ENCODE results near the gene RTP3. TPM values are rescaled to one million over a fixed set of nuclear protein-coding genes. Genes with fewer than 3 reads are reported as not detected.

The RTP3 gene
- total RNA-seq, 1 donor from 2014 or later: not detected

- intact Hi-C loops (cut with DNase I): no loop called here
- TF ChIP-seq CTCF (IDR thresholded peaks at IDR 0.05): no peak
- no peaks in the 10 kb centered on the region for H3K36me3 ChIP-seq
- H3K27ac ChIP-seq: no peak overlapping the region
- no peak for ATAC-seq
- no peak for DNase-seq
- no peaks in the 10 kb centered on the region for H3K9me3 ChIP-seq
- no peaks in the 10 kb centered on the region for H3K27me3 ChIP-seq (ENCODE audit: low read depth)
- no peaks in the 10 kb centered on the region for H3K4me1 ChIP-seq
- H3K4me3 ChIP-seq: no peak overlapping the region
These were observed 8.8 kb downstream of the RTP3 start for GRCh38 chr3:46506526-46506925.

DNA sequence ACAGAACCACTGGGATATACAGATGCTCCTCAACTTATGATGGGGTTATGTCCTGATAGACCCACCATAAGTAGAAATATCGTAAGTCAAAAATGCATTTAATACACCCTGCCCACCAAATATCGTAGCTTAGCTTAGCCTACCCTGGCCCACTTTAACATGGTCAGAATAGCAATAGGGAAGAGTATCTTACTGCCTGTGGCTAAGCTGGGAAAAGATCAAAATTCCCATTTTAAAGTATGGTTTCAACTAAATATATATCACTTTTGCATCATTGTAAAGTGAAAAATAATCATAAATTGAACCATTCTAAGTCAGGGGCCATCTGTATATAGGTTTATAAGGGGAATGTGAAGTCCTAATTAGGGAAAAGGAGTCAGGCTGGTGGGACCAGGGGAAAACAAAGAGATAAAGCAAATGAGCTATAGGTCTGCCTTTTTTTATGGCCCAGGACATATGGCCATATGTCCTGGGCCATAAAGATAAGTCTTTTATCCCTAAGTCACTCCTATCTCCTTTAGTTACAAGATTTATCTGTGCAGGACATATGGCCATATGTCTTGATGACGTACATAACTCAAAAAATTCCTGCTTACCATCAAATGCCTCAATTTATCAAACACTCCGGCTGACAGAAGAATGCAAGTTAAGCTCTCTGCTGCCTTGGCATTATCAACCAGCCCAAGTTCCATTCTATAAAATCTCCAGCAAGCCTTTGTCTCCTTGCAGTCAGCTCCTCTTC is 11.2 kb downstream of the RTP3 start:
- DNase-seq (no peak), ATAC-seq (no peak)
- no peaks in the 10 kb centered on the region for H3K4me1 ChIP-seq
- no peak for TF ChIP-seq CTCF (IDR thresholded peaks at IDR 0.05)
- no peaks in the 10 kb centered on the region for H3K36me3 ChIP-seq
- H3K9me3 ChIP-seq: no peaks in the 10 kb centered on the region
- H3K27ac ChIP-seq: no peak overlapping the region
- intact Hi-C loops (cut with DNase I): no loop called here
- no peak overlapping the region for H3K4me3 ChIP-seq
- no peaks in the 10 kb centered on the region for H3K27me3 ChIP-seq (ENCODE audit: low read depth)

DNA sequence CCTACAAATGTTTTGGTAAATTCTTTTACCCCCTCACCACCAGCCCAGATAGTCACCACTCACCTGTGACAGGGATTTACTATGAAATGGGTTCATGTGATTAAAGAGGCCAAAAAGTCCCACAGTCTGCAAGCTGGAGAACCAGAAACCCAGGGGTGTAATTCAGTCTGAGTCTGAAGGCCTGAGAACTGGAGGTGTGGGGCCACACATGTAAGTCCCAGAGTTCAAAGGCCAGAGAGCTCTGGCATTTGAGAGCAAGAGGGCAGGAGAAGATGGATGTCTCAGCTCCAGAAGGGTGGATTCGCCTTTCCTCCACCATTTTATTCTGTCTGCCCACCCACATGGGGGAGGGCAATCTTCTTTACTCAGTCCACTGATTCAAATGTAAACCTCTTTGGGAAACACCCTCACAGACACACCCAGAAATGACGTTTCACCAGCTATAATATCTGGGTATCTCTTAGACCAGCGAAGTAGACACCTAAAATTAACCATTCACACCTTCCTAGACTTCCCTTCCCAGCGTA is 11.9 kb downstream of the RTP3 start:
- H3K9me3 ChIP-seq: no peaks in the 10 kb centered on the region
- H3K4me3 ChIP-seq: no peak overlapping the region
- intact Hi-C loops (cut with DNase I): no loop called here
- H3K27ac ChIP-seq: no peak overlapping the region
- no peaks in the 10 kb centered on the region for H3K36me3 ChIP-seq
- no peaks in the 10 kb centered on the region for H3K4me1 ChIP-seq
- no peaks in the 10 kb centered on the region for H3K27me3 ChIP-seq (ENCODE audit: low read depth)
- no peak for TF ChIP-seq CTCF (IDR thresholded peaks at IDR 0.05)
- ATAC-seq (no peak), DNase-seq (no peak)

- Histone ChIP-seq H3K4me1 (no peaks in the 10 kb centered on the region), H3K27me3 (ENCODE audit: low read depth) (no peaks in the 10 kb centered on the region), H3K27ac (no peak overlapping the region), H3K9me3 (no peaks in the 10 kb centered on the region), H3K4me3 (no peak overlapping the region), H3K36me3 (no peaks in the 10 kb centered on the region)
- no peak for DNase-seq
- intact Hi-C loops (cut with DNase I): no loop called here
- no peak for ATAC-seq
- no peak for TF ChIP-seq CTCF (IDR thresholded peaks at IDR 0.05)
These were observed 14.5 kb downstream of the RTP3 start for GRCh38 chr3:46512191-46512749.

GRCh38 chr3:46516521-46516920 is 18.7 kb downstream of the RTP3 start:
- no peak overlapping the region for H3K27ac ChIP-seq
- intact Hi-C loops (cut with DNase I): no loop called here
- DNase-seq (no peak), ATAC-seq (no peak)
- H3K36me3 ChIP-seq: no peaks in the 10 kb centered on the region
- H3K4me1 ChIP-seq: no peaks in the 10 kb centered on the region
- H3K27me3 ChIP-seq (ENCODE audit: low read depth): no peaks in the 10 kb centered on the region
- no peaks in the 10 kb centered on the region for H3K9me3 ChIP-seq
- H3K4me3 ChIP-seq: no peak overlapping the region
- no peak for TF ChIP-seq CTCF (IDR thresholded peaks at IDR 0.05)

Measured in lower lobe of right lung (tissue), 2 donors.